Measurements from ENCODE around the gene ASAP3. TPM values are rescaled to one million over a fixed set of nuclear protein-coding genes. Genes with fewer than 3 reads are reported as not detected.

Gene ASAP3
- total and polyA plus RNA-seq, 9 of the 15 experiments (the other 6 are each of a cell fraction or from before 2014, with no cell fraction given) = 1.7 to 31.2 (median 17.4) TPM

DNA sequence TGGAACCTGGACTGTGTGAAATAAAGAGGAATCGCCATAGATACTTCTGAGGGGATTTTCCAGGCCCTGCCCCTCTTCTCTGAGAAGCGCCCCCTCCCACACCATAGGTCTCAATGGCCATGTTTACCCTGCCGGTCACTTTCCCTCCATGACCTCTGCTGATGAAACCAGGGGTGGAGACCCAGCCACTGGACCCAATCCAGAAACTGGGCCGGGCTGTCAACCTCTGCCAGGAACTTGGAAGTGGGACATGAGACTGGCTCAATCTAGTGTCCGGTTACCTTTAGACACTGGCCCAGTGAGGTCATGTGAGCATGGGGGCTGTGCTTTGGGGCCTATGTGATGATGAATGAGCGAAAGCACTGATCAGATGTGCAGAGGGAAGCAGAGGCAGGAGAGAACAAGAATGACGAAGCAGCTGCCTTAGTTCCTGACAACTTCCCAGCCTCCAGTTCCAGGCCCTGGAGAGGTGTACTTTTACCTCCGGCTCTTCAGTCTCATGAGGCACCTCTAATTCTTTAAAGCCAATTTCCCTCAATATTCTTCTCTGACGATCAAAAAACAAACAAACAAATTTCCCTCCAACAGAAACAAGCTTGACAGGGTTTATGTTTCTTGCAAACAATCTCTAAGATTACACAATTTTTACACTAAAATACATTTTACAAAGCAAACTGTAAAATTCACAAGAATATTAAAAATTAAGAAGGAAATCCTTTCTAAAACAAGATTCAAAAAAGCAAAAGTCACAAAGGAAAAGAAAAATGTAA, 4.9 kb downstream of the ASAP3 start (continued):
- TF ChIP-seq, protein P1, sequence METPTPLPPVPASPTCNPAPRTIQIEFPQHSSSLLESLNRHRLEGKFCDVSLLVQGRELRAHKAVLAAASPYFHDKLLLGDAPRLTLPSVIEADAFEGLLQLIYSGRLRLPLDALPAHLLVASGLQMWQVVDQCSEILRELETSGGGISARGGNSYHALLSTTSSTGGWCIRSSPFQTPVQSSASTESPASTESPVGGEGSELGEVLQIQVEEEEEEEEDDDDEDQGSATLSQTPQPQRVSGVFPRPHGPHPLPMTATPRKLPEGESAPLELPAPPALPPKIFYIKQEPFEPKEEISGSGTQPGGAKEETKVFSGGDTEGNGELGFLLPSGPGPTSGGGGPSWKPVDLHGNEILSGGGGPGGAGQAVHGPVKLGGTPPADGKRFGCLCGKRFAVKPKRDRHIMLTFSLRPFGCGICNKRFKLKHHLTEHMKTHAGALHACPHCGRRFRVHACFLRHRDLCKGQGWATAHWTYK (CRISPR knock-in tag; IDR thresholded peaks at IDR 0.05) = no peak
- TF ChIP-seq EP400 (IDR thresholded peaks at IDR 0.05) = peak; percentile 84
- TF ChIP-seq ZNF318 (IDR thresholded peaks at IDR 0.05; ENCODE audit: borderline replicate concordance in 1 of 2, low read depth in 1 of 2) = peak in 1 of 2 experiments; percentile 83; a peak in 2 of 4 replicates
- TF ChIP-seq U2AF1 (optimal IDR thresholded peaks at IDR 0.05; ENCODE audit: low read depth, low read length) = no peak
- no peak for TF ChIP-seq TFAM (CRISPR knock-in tag; conservative IDR thresholded peaks at IDR 0.05)
- no peak for TF ChIP-seq ZNF124 (CRISPR knock-in tag; IDR thresholded peaks at IDR 0.05)
- TF ChIP-seq L3MBTL2 (IDR thresholded peaks at IDR 0.05) = peak; percentile 88
- no peak for TF ChIP-seq YBX1 (IDR thresholded peaks at IDR 0.05)
- TF ChIP-seq, protein P2, sequence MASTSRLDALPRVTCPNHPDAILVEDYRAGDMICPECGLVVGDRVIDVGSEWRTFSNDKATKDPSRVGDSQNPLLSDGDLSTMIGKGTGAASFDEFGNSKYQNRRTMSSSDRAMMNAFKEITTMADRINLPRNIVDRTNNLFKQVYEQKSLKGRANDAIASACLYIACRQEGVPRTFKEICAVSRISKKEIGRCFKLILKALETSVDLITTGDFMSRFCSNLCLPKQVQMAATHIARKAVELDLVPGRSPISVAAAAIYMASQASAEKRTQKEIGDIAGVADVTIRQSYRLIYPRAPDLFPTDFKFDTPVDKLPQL (IDR thresholded peaks at IDR 0.05; ENCODE audit: extremely low read depth, insufficient read length) = no peak
- TF ChIP-seq ZNF449 (CRISPR knock-in tag; IDR thresholded peaks at IDR 0.05) = no peak
- peak; percentile 51; the same call in 1 of the 2 replicates for TF ChIP-seq SMAD4 (CRISPR knock-in tag; conservative IDR thresholded peaks at IDR 0.05)
- TF ChIP-seq, protein P3, sequence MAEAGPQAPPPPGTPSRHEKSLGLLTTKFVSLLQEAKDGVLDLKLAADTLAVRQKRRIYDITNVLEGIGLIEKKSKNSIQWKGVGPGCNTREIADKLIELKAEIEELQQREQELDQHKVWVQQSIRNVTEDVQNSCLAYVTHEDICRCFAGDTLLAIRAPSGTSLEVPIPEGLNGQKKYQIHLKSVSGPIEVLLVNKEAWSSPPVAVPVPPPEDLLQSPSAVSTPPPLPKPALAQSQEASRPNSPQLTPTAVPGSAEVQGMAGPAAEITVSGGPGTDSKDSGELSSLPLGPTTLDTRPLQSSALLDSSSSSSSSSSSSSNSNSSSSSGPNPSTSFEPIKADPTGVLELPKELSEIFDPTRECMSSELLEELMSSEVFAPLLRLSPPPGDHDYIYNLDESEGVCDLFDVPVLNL (CRISPR knock-in tag; IDR thresholded peaks at IDR 0.05; ENCODE audit: low read depth) = no peak
- TF ChIP-seq ZNF316 (IDR thresholded peaks at IDR 0.05) = peak; percentile 52; the same call in 1 of the 2 replicates
- no peak for TF ChIP-seq ETS2 (tag; IDR thresholded peaks at IDR 0.05; ENCODE audit: borderline replicate concordance, poor library complexity, severe bottlenecking)
